Chondrocyte (in vitro differentiated cells): ENCODE results near the gene ARHGEF26. TPM values are rescaled to one million over a fixed set of nuclear protein-coding genes. Genes with fewer than 3 reads are reported as not detected.

Experiments used
- DNase-seq: peaks from one replicate; pipeline ENCODE4 v3.0.0; 2021; ENCODE audit warnings: mixed read lengths, low spot score
- H3K27ac Mint-ChIP-seq: one replicate; pipeline ENCODE4 v1.8.0; 2021; ENCODE audit warnings: mild to moderate bottlenecking, moderate library complexity, mixed read lengths; ENCODE audit not compliant: unreplicated experiment
- H3K27me3 Mint-ChIP-seq: 2 replicates; pipeline ENCODE4 v1.8.0; 2021; ENCODE audit warnings: low read depth, mixed read lengths
- H3K36me3 Mint-ChIP-seq: 2 replicates; pipeline ENCODE4 v1.8.0; 2021; ENCODE audit warnings: low read depth, mixed read lengths
- H3K4me1 Mint-ChIP-seq: 2 replicates; pipeline ENCODE4 v1.8.0; 2021; ENCODE audit warnings: low read depth, mild to moderate bottlenecking, mixed read lengths
- H3K4me3 Mint-ChIP-seq: one replicate; pipeline ENCODE4 v1.8.0; 2021; ENCODE audit warnings: mild to moderate bottlenecking, moderate library complexity, mixed read lengths; ENCODE audit not compliant: unreplicated experiment
- H3K9me3 Mint-ChIP-seq: 2 replicates; pipeline ENCODE4 v1.8.0; 2021; ENCODE audit warnings: low read depth, mixed read lengths
- CTCF ChIP-seq: fragments of 200-600 bp; sonication (generic); IDR thresholded peaks from 2 replicates; pipeline ENCODE4 v1.5.0; 2021; ENCODE audit warnings: antibody characterized with exemption, mild to moderate bottlenecking, moderate library complexity
- total RNA-seq: library from RNA; stranded (reverse); gene quantifications from 3 replicates; pipeline ENCODE4 v1.2.1, GENCODE V29; 2021

Gene ARHGEF26
- total RNA-seq, 1 donor from 2014 or later = 3.5 TPM

- Mint-ChIP-seq H3K27ac (no peak overlapping the region), H3K4me3 (no peak overlapping the region), H3K4me1 (peaks cover 4% of the 10 kb centered on the region), H3K36me3 (no peaks in the 10 kb centered on the region), H3K27me3 (no peaks in the 10 kb centered on the region), H3K9me3 (no peaks in the 10 kb centered on the region)
- TF ChIP-seq CTCF = no peak
- DNase-seq = no peak
Observed at GRCh38 chr3:154143873-154144272, 22.7 kb downstream of the ARHGEF26 start.

GRCh38 chr3:154144825-154145465 lies 23.8 kb downstream of the ARHGEF26 start:
- H3K36me3 Mint-ChIP-seq = no peaks in the 10 kb centered on the region
- no peak overlapping the region for H3K4me3 Mint-ChIP-seq
- H3K9me3 Mint-ChIP-seq = no peaks in the 10 kb centered on the region
- no peaks in the 10 kb centered on the region for H3K27me3 Mint-ChIP-seq
- H3K4me1 Mint-ChIP-seq = peaks cover 4% of the 10 kb centered on the region
- DNase-seq = no peak
- no peak overlapping the region for H3K27ac Mint-ChIP-seq
- TF ChIP-seq CTCF = no peak

- no peak overlapping the region for H3K4me3 Mint-ChIP-seq
- H3K36me3 Mint-ChIP-seq = peaks cover 3% of the 10 kb centered on the region
- no peak for TF ChIP-seq CTCF
- H3K27ac Mint-ChIP-seq = no peak overlapping the region
- peaks cover 4% of the 10 kb centered on the region for H3K4me1 Mint-ChIP-seq
- no peak for DNase-seq
- H3K9me3 Mint-ChIP-seq = no peaks in the 10 kb centered on the region
- H3K27me3 Mint-ChIP-seq = no peaks in the 10 kb centered on the region
Observed at GRCh38 chr3:154148541-154148940, 27.4 kb downstream of the ARHGEF26 start.

- Mint-ChIP-seq H3K27me3 (no peaks in the 10 kb centered on the region), H3K36me3 (peaks cover 3% of the 10 kb centered on the region), H3K27ac (no peak overlapping the region), H3K9me3 (no peaks in the 10 kb centered on the region), H3K4me3 (no peak overlapping the region), H3K4me1 (peaks cover 4% of the 10 kb centered on the region)
- no peak for TF ChIP-seq CTCF
- no peak for DNase-seq
Observed at GRCh38 chr3:154149286-154149685, 28.1 kb downstream of the ARHGEF26 start.

- Mint-ChIP-seq H3K4me3 (no peak overlapping the region), H3K27me3 (no peaks in the 10 kb centered on the region), H3K9me3 (no peaks in the 10 kb centered on the region), H3K36me3 (peaks cover 3% of the 10 kb centered on the region), H3K4me1 (no peaks in the 10 kb centered on the region), H3K27ac (no peak overlapping the region)
- no peak for TF ChIP-seq CTCF
- DNase-seq = no peak
Observed at GRCh38 chr3:154151969-154152368, 30.8 kb downstream of the ARHGEF26 start.
